NCI-H2171 (cell line): ENCODE data around the gene NR3C2.
"Not testable (repeated sequence)": the region's sequence is repeated elsewhere in the genome, so short reads cannot be mapped to it uniquely, and the experiment has no call there.

ENCODE experiments used
- DNase-seq: peaks from one replicate; lab custom pipeline; 2025; lab: John Stamatoyannopoulos, UW

The NR3C2 gene

GRCh38 chr4:148216321-148216720 lies 225.9 kb downstream of the NR3C2 start:
- no peak for DNase-seq

- no peak for DNase-seq
Measured at GRCh38 chr4:148215202-148215601, 227.0 kb downstream of the NR3C2 start.

- no peak for DNase-seq
Measured at GRCh38 chr4:148214529-148215166, 227.6 kb downstream of the NR3C2 start.

GRCh38 chr4:148211533-148211932 lies 230.7 kb downstream of the NR3C2 start:
- peak; percentile 1 for DNase-seq

- no peak for DNase-seq
Measured at GRCh38 chr4:148210661-148211060, 231.6 kb downstream of the NR3C2 start.

- no peak for DNase-seq
Measured at GRCh38 chr4:148207068-148207467, 235.1 kb downstream of the NR3C2 start.

GRCh38 chr4:148205476-148205875 lies 236.7 kb downstream of the NR3C2 start:
- DNase-seq = no peak

GRCh38 chr4:148204892-148205291 lies 237.3 kb downstream of the NR3C2 start:
- DNase-seq = no peak

- DNase-seq = no peak
Measured at GRCh38 chr4:148204171-148204570, 238.0 kb downstream of the NR3C2 start.

- no peak for DNase-seq
Measured at GRCh38 chr4:148203056-148203898, 238.9 kb downstream of the NR3C2 start.

GRCh38 chr4:148200960-148201359 lies 241.3 kb downstream of the NR3C2 start:
- no peak for DNase-seq

GRCh38 chr4:148196164-148196563 lies 246.1 kb downstream of the NR3C2 start:
- DNase-seq = no peak

- DNase-seq = no peak
Measured at GRCh38 chr4:148192526-148192925, 249.7 kb downstream of the NR3C2 start.

GRCh38 chr4:148187454-148188222 lies 254.6 kb downstream of the NR3C2 start:
- DNase-seq = not testable (repeated sequence)

- no peak for DNase-seq
Measured at GRCh38 chr4:148184922-148185321, 257.3 kb downstream of the NR3C2 start.

- DNase-seq = no peak
Measured at GRCh38 chr4:148182230-148182911, 259.8 kb downstream of the NR3C2 start.

- no peak for DNase-seq
Measured at GRCh38 chr4:148173397-148174017, 268.7 kb downstream of the NR3C2 start.

GRCh38 chr4:148171596-148171995 lies 270.6 kb downstream of the NR3C2 start:
- DNase-seq = no peak

GRCh38 chr4:148170408-148171365 lies 271.5 kb downstream of the NR3C2 start:
- DNase-seq = no peak

GRCh38 chr4:148166132-148166591 lies 276.1 kb downstream of the NR3C2 start:
- no peak for DNase-seq
